GM20000 (cell line): ENCODE measurements around the gene MRO.

ENCODE experiments used
- DNase-seq: peaks from one replicate; pipeline ENCODE4 v3.0.0; 2012; ENCODE audit warnings: low spot score
- TF ChIP-seq, protein P1 (sequence below): IDR thresholded peaks from 2 replicates; pipeline ENCODE4 v1.5.1; 2012; ENCODE audit warnings: mild to moderate bottlenecking, control low read depth; ENCODE audit errors: extremely low read depth, missing control alignments

The MRO gene

DNA sequence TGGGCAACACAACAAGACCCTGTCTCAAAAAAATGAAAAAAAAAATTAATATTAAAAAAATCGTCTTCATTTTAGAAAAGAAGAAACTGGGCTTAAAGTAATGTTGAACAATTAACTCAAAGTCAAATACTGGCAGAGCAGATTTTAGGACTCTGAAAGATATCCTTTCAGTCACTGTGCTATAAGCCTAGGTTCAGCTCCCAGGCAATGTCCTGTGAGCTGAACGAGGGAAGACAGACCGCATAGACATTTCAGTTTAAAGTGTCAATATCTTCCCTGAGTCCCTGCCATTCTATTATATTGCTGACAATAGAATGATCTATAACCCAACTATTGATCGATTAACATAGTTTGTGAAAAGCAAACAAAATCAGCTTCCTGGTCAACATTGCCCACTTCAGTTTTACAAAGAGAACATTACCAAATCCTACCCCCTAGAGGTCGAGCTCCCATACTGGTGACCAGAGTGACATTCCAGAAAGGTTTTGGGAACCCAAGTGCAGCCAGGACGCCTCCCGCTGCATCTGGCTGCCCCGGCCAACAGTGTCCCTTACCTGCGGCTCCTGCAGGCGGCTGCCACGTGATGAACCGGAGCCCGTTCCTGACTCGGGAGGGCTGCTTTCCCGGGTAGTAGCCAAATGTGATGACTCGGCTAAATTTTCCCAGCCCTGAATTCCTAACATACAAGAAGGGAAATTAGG is 639 bp downstream of the MRO start:
- DNase-seq = no peak
- TF ChIP-seq, protein P1, sequence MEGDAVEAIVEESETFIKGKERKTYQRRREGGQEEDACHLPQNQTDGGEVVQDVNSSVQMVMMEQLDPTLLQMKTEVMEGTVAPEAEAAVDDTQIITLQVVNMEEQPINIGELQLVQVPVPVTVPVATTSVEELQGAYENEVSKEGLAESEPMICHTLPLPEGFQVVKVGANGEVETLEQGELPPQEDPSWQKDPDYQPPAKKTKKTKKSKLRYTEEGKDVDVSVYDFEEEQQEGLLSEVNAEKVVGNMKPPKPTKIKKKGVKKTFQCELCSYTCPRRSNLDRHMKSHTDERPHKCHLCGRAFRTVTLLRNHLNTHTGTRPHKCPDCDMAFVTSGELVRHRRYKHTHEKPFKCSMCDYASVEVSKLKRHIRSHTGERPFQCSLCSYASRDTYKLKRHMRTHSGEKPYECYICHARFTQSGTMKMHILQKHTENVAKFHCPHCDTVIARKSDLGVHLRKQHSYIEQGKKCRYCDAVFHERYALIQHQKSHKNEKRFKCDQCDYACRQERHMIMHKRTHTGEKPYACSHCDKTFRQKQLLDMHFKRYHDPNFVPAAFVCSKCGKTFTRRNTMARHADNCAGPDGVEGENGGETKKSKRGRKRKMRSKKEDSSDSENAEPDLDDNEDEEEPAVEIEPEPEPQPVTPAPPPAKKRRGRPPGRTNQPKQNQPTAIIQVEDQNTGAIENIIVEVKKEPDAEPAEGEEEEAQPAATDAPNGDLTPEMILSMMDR = no peak

DNA sequence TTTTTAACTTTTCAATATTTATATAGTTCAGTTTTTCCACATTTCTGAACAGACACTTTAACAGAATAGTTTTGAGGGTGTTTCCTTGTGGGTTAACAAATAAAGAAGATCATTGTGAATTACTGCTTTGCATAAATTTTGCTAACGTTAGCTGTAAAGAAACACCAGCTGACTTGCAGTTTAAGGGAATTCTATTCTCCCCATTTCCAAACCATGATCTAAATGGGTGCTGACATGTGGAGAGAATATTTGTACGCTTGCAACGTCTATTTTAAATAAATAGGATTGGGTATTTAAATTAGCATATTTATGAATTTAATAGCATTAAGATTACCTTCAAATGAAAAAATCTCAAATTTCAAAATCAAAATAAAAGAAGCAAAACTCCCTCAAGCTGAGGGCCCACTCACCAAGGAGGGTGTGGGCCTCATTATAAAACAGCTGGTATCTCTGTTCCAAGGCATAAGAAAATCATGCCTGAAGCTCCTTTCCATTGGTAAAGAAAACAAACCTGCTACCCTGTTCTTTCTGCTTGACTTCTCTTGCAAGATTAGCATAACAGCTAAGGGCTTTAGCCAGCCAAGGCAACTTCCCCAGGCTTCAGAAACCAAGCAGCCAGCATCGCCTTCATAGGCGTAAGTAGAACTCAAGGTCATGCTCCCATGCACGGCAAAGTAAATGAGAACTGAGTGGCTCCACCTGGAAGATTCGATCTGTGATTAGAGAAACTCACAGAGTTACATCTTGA is 3.2 kb downstream of the MRO start:
- no peak for DNase-seq

DNA sequence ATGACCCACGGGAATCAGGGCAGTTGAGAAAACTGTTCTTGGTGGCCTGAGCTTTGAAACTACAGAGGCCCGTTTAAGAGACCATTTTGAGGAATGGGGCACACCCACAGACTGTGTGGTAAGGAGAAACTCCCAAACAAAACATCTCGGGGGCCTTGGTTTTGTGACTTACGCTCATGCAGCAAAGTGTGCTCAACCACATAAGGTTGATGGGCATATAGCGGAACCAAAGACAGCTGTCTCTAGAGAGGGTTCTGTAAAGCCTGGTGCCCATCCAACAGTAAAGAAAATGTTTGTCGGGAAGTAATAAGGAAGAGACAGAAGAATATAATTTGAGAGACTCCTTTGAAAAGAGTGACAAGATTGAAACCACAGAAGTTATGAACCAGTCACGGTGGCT is 5.4 kb downstream of the MRO start:
- DNase-seq = no peak
- TF ChIP-seq, protein P1 = no peak

More for the DNA sequence above, 3.2 kb downstream of the MRO start:
- TF ChIP-seq, protein P1 = no peak

DNA sequence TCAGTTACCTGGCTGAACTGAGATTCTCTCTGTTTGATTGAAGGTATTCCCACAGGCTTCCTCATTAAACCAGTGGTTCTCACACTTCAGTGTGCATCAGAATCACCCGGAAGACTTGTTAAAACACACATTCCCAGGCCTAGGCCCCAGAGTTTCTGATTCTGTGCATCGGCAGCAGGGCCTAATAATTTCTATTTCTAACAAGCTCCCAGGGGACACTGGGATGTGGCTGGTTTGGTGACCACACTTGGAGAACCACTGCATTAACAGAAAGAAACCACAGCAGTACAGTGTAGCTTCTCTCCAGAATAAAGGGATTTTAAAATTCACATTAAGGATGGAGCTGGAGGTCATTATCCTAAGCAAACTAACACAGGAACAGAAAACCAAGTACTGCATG is 6.5 kb downstream of the MRO start:
- DNase-seq = no peak
- TF ChIP-seq, protein P1 = no peak

DNA sequence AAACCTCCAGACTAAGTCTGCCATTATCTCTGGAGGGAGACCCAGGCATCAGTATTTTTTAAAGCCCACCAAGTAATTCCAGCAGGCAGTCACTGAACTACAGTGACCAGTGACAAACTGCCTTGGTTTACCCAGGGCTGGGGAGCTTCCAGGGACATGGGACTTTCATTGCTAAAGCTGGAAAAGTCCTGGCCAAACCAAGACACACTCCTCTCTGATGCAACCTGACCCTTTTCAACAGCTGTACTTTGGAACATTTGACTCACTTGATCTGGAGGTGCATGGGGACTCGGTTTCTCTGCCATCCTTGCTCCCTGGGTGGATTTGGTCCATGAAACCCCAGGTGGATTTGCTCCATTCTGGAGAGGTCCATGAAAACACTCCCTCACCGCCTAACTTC is 7.0 kb downstream of the MRO start:
- DNase-seq = no peak
- TF ChIP-seq, protein P1 = no peak

DNA sequence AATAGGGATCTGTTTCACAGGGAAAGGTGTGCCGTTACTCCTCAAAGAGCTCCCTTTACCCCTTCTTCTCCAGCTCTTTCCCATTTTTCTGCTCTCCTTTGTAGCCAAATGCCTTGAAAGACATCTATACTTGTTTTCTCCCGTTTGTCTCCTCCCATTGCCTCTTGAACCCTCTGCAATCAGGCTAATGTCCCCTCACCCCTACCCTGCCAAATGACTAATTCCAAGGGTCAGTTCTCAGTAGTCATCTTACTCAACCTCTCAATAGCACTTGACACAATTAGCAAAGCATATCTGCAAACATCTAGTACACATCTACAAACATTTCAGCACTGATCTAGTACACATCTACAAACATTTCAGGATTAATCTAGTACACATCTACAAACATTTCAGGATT is 12.6 kb downstream of the MRO start:
- TF ChIP-seq, protein P1 = no peak
- DNase-seq = no peak

DNA sequence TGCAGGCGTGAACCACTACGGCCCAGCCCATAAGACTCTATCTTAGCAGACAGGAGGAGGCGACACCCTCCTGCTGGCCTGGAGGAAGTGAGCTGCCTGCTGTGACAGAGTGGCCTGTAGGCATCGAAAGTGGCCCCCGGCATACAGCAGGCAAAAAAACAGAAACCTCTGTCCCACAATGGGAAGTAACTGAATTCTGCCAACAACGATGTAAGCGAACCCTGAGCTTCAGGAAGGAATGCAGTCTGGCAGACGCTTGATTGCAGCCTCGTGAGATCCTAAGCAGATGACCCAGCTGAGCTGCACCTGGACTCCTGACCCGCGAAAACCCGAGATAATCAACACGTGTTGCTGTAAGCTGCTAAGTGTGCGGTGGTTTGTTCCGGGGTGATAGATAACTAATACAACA is 13.6 kb downstream of the MRO start:
- TF ChIP-seq, protein P1 = no peak
- no peak for DNase-seq
